Measurements from ENCODE around the gene MTHFD2L. TPM values are rescaled to one million over a fixed set of nuclear protein-coding genes. Genes with fewer than 3 reads are reported as not detected.
"Not testable (repeated sequence)": the region's sequence is repeated elsewhere in the genome, so short reads cannot be mapped to it uniquely, and the experiment has no call there.

The MTHFD2L gene
- total RNA-seq, 2 experiments from 2014 or later: 6.4 to 6.9 TPM

DNA sequence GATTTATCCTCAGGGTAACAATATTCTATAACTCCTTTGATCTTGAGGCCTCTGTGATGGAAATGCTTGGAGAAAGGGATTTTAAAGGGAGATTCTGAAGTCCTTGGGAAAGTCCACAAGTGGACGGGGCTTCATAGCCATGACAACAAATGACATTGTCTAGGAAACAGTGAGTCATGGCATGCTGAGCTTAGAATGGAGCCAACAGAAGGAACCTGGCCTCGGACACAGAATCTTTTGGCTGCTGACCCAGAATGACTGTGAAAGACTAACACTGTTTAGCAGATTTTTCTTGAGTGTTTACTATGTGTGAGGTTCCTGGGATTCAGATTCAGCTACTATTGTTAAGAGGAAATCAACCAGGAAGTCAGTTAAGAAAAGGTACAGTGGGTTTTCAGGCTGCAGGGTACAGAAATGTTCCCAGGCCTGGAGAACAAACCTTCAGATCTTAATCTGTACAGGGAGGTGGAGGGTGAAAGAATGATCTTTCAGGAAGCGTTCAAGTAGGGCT lies 40.8 kb upstream of the MTHFD2L start:
- Mint-ChIP-seq H3K4me1 (no peaks in the 10 kb centered on the region), H3K36me3 (ENCODE audit: low read depth) (no peaks in the 10 kb centered on the region), H3K9me3 (ENCODE audit: low read depth) (peaks cover 2% of the 10 kb centered on the region), H3K27me3 (no peaks in the 10 kb centered on the region), H3K27ac (no peak overlapping the region), H3K4me3 (no peak overlapping the region)
- DNase-seq: no peak
- intact Hi-C loops (cut with DNase I, micrococcal nuclease): no loop called here
- ChIA-PET CTCF (no interaction called here), POLR2A (no interaction called here)
- no peak for ATAC-seq

DNA sequence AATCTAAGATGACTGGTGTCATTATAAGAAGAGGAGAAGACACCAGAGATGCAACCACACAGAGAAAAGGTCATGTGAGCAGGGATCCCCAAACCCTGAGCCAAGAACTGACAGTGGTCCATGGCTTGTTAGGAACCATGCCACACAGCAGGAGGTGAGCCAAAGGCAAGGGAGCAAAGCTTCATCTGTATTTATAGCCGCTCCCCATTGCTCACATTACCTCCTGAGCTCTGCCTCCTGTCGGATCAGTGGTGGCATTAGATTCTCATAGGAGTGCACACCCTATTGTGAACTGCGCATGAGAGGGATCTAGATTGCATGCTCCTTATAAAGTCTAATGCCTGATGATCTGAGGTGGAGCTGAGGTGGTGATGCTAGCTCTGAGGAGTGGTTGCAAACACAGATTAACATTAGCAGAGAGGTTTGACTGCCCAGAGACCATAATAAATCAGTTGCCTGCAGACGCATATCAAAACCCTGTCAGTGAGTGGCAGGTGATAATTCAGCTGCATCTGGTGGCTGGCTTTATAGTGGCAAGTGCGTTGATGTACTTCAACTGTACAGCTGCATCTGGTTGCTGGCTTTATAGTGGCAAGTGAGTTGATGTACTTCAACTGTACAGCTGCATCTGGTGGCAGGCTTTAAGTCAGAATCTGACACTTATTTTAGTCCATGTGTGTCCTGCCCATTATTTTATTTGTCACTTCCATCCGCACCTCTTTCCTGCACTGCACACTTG lies 39.1 kb upstream of the MTHFD2L start:
- H3K36me3 Mint-ChIP-seq (ENCODE audit: low read depth): no peaks in the 10 kb centered on the region
- no peaks in the 10 kb centered on the region for H3K27me3 Mint-ChIP-seq
- POLR2A ChIA-PET: no interaction called here
- intact Hi-C loops (cut with DNase I, micrococcal nuclease): no loop called here
- ATAC-seq (no peak), DNase-seq (no peak)
- H3K4me3 Mint-ChIP-seq: no peak overlapping the region
- no peaks in the 10 kb centered on the region for H3K4me1 Mint-ChIP-seq
- H3K27ac Mint-ChIP-seq: no peak overlapping the region
- peaks cover 4% of the 10 kb centered on the region for H3K9me3 Mint-ChIP-seq (ENCODE audit: low read depth)
- CTCF ChIA-PET: no interaction called here

DNA sequence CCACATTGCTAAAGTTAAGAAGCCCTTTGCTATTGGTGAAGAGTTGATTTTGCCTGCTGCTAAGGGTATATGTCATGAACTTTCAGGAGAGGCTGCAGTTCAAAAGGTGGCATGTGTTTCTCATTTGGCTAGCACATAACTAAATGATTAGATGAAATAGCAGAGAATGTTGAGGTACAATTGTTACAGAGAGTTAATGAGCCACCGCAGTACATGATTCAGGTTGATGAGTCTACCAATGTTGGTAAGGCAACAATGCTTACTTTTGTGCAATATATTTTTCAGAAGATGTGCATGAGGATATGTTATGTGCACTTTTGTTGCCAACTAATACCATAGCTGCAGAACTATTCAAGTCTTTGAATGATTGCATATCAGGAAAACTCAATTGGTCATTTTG lies 37.8 kb upstream of the MTHFD2L start:
- CTCF ChIA-PET: interaction anchor here (1.5 kb wide), 1 partner anchor 14 kb away, joined by 8 read pairs; no protein-coding TSS in a partner anchor
- no peaks in the 10 kb centered on the region for H3K4me1 Mint-ChIP-seq
- H3K4me3 Mint-ChIP-seq: no peak overlapping the region
- H3K27me3 Mint-ChIP-seq: no peaks in the 10 kb centered on the region
- H3K9me3 Mint-ChIP-seq (ENCODE audit: low read depth): peaks cover 4% of the 10 kb centered on the region
- DNase-seq: no peak
- H3K27ac Mint-ChIP-seq: no peak overlapping the region
- intact Hi-C loops (cut with DNase I, micrococcal nuclease): no loop called here
- no peak for ATAC-seq
- no peaks in the 10 kb centered on the region for H3K36me3 Mint-ChIP-seq (ENCODE audit: low read depth)
- POLR2A ChIA-PET: no interaction called here

DNA sequence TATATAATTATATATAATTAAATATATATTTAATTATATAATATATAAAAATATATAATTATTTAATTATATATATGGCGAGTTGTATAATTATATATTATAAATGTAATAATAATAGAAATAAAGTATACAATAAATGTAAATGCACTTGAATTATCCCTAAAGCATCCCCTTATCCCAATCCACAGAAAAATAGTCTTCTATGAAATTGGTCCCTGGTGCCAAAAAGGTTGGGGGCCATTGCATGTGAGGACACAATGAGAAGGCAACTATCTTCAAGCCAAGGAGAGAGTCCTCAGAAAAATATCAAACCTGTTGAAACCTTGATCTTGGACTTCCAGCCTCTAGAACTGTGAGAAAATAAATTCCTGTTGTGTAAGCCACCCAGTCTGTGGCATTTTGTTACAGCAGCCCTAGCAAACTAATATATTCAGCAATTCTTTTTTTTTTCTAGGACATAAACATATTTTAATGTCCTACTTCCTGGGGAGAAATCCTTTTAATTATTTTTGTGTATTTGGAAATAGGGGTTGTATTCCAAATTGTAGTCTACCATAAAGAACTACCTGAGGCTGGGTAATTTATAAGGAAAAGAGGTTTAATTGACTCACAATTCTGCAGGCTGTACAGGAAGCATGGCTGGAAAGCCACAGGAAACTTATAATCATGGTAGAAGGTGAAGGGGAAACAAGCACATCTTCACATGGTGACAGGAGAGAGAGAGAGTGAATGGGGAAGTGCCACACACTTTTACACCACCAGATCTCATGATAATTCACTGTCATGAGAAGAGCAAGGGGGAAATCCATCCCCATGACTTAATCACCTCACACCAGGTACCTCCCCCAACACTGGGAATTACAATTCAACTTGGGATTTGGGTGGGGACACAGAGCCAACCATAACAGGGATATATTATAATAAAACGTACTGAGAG lies 36.0 kb upstream of the MTHFD2L start:
- Mint-ChIP-seq H3K27me3 (no peaks in the 10 kb centered on the region), H3K27ac (no peak overlapping the region), H3K4me3 (no peak overlapping the region), H3K9me3 (ENCODE audit: low read depth) (peaks cover 4% of the 10 kb centered on the region), H3K36me3 (ENCODE audit: low read depth) (no peaks in the 10 kb centered on the region), H3K4me1 (no peaks in the 10 kb centered on the region)
- POLR2A ChIA-PET: no interaction called here
- CTCF ChIA-PET: no interaction called here
- no peak for ATAC-seq
- no peak for DNase-seq
- intact Hi-C loops (cut with DNase I, micrococcal nuclease): no loop called here

DNA sequence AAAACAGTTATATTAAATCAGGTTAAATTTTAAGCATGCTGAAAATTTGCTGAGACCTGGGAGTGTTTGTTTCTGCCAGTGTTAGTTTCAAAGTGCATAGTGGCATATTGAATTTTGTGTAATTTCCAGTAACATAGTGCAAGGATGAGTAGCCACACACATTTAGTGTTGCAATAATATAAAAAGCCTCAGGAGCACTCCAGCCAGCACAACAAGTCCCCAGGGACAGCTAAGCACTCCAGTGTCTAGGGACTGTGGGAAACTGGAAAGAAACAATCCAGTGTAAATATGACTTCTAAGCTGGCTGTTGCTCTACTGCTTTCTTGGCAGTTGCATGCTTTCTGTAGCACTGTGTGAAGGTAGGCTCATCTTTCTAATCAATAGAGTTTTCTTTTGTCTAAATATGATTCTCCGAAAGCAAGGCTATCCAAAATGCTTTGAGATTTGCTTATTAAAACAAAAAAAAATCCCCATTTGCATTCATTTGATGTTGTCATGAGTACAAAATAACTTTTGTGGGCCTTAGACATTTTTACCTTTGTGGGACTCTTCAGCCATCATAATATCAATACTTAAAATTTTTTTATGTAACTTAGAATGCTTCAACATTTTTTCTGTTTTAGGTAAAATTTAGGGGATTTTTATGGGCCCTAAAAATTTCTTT lies 34.7 kb upstream of the MTHFD2L start:
- POLR2A ChIA-PET: no interaction called here
- intact Hi-C loops (cut with DNase I, micrococcal nuclease): no loop called here
- no peaks in the 10 kb centered on the region for H3K4me1 Mint-ChIP-seq

DNA sequence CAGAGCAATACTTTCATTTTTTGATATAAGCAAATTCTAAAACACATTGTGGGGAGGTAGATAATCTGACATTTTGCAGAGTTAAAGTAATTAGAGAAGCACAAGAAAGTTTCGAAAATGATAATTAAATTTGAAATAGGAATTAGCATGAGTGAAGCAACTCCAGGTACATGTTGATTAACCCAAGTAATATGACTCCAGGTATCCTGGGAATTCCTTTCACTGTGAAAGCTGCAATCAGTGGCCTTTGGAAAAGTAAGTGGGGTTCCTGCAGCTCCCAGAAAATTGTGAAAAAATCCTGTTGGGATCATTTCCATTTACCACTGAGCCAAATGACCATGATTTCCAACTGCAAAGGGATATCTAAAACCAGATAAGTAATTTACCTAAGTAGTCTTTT lies 32.9 kb upstream of the MTHFD2L start:
- Mint-ChIP-seq H3K9me3 (ENCODE audit: low read depth) (peaks cover 4% of the 10 kb centered on the region), H3K4me3 (no peak overlapping the region), H3K36me3 (ENCODE audit: low read depth) (no peaks in the 10 kb centered on the region), H3K4me1 (no peaks in the 10 kb centered on the region), H3K27me3 (peaks cover 4% of the 10 kb centered on the region), H3K27ac (no peak overlapping the region)
- DNase-seq (no peak), ATAC-seq (no peak)
- ChIA-PET CTCF (interaction anchor here (1.4 kb wide), 1 partner anchor 9 kb away, joined by 7 read pairs; no protein-coding TSS in a partner anchor), POLR2A (no interaction called here)
- intact Hi-C loops (cut with DNase I, micrococcal nuclease): no loop called here

More for the DNA sequence above, 34.7 kb upstream of the MTHFD2L start:
- H3K4me3 Mint-ChIP-seq: no peak overlapping the region
- peaks cover 4% of the 10 kb centered on the region for H3K9me3 Mint-ChIP-seq (ENCODE audit: low read depth)
- peaks cover 2% of the 10 kb centered on the region for H3K27me3 Mint-ChIP-seq
- DNase-seq: no peak
- ATAC-seq: no peak
- CTCF ChIA-PET: no interaction called here
- no peak overlapping the region for H3K27ac Mint-ChIP-seq
- H3K36me3 Mint-ChIP-seq (ENCODE audit: low read depth): no peaks in the 10 kb centered on the region

DNA sequence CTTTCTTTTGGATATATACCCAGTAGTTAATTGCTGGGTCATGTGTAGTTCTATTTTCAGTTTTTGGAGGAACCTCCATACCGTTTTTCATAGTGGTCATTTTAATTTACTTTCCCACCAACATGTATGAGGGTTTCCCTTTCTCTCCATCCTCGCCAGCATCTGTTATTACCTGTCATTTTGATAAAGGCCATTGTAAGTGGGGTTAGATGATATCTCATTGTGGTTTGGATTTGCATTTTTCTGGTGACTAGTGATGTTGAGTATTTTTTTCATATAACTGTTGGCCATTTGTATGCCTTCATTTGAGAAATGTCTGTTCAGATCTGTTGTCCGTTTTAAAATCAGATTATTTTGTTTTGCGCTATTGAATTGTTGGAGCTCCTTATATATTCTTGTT lies 30.2 kb upstream of the MTHFD2L start:
- no peak overlapping the region for H3K27ac Mint-ChIP-seq
- CTCF ChIA-PET: interaction anchor here (0.6 to 0.9 kb wide), 2 partner anchors 12 to 594 kb away, joined by 3 read pairs; no protein-coding TSS in a partner anchor
- peaks cover 4% of the 10 kb centered on the region for H3K27me3 Mint-ChIP-seq
- H3K9me3 Mint-ChIP-seq (ENCODE audit: low read depth): no peaks in the 10 kb centered on the region
- DNase-seq (no peak), ATAC-seq (no peak)
- intact Hi-C loops (cut with DNase I, micrococcal nuclease): no loop called here
- H3K4me1 Mint-ChIP-seq: no peaks in the 10 kb centered on the region
- POLR2A ChIA-PET: no interaction called here
- H3K36me3 Mint-ChIP-seq (ENCODE audit: low read depth): no peaks in the 10 kb centered on the region
- H3K4me3 Mint-ChIP-seq: no peak overlapping the region

DNA sequence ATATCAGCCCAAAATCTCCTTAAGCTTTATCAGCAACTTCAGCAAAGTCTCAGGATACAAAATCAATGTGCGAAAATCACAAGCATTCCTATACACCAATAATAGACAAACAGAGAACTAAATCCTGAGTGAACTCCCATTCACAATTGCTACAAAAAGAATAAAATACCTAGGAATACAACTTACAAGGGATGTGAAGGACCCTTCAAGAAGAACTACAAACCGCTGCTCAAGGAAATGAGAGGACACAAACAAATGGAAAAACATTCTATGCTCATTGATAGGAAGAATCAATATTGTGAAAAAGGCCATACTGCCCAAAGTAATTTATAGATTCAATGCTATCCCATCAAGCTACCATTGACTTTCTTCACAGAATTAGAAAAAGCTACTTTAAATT lies 27.1 kb upstream of the MTHFD2L start:
- H3K4me1 Mint-ChIP-seq; DNase-seq; H3K36me3 Mint-ChIP-seq (ENCODE audit: low read depth); H3K27me3 Mint-ChIP-seq; H3K4me3 Mint-ChIP-seq; H3K9me3 Mint-ChIP-seq (ENCODE audit: low read depth); POLR2A ChIA-PET; H3K27ac Mint-ChIP-seq; ATAC-seq: not testable (repeated sequence)
- CTCF ChIA-PET: interaction anchor here (0.6 to 0.7 kb wide), 2 partner anchors 89 to 210 kb away, joined by 3 read pairs; no protein-coding TSS in a partner anchor
- intact Hi-C loops (cut with DNase I, micrococcal nuclease): loop anchor here (5.0 to 10.0 kb wide), 6 partner anchors 399 to 816 kb away; no protein-coding TSS in a partner anchor

DNA sequence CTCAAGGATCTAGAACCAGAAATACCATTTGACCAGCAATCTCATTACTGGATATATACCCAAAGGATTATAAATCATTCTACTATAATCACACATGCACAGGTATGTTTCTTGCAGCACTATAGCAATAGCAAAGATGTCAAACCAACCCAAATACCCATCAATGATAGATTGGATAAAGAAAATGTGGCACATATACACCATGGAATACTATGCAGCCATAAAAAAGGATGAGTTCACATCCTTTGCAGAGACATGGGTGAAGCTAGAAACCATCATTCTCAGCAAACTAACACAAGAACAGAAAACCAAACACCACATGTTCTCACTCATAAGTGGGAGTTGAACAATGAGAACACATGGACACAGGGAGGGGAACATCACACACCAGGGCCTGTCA lies 25.7 kb upstream of the MTHFD2L start:
- intact Hi-C loops (cut with DNase I, micrococcal nuclease): loop anchor here (5.0 to 10.0 kb wide), 6 partner anchors 400 to 817 kb away; no protein-coding TSS in a partner anchor
- H3K9me3 Mint-ChIP-seq (ENCODE audit: low read depth); H3K27ac Mint-ChIP-seq; H3K36me3 Mint-ChIP-seq (ENCODE audit: low read depth); DNase-seq; ATAC-seq; H3K27me3 Mint-ChIP-seq; POLR2A ChIA-PET; H3K4me1 Mint-ChIP-seq; H3K4me3 Mint-ChIP-seq: not testable (repeated sequence)
- CTCF ChIA-PET: interaction anchor here (1.6 kb wide), 1 partner anchor 470 kb away, joined by 4 read pairs; no protein-coding TSS in a partner anchor

DNA sequence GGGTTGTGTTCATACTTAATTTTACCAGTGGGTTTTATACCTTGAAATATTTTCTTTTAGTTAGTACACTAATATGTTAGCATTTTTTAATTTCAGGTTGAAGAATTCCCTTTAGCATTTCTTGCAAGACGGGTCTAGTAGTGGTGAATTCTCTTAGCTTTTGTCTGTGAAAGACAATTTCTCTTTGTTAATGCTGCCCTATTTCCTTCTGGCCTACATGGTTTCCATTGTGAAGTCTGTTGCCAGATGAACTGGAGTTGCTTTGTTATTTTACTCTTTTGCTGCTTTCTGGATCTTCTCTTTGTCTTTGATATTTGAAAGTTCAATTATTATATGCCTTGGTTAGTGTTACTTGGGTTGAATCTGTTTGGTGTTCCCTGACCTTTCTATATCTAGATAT lies 25.0 kb upstream of the MTHFD2L start:
- Mint-ChIP-seq H3K27me3 (peaks cover 2% of the 10 kb centered on the region), H3K27ac (no peak overlapping the region), H3K4me1 (no peaks in the 10 kb centered on the region), H3K36me3 (ENCODE audit: low read depth) (no peaks in the 10 kb centered on the region), H3K9me3 (ENCODE audit: low read depth) (no peaks in the 10 kb centered on the region), H3K4me3 (no peak overlapping the region)
- CTCF ChIA-PET: interaction anchor here (0.6 to 1.7 kb wide), 9 partner anchors 8 to 471 kb away, joined by 3 to 7 read pairs (median 3); partner anchors contain the start of gene CXCL2
- POLR2A ChIA-PET: interaction anchor here (0.6 kb wide), 1 partner anchor 805 kb away, joined by 3 read pairs; no protein-coding TSS in a partner anchor
- ATAC-seq (no peak), DNase-seq (no peak)
- intact Hi-C loops (cut with DNase I, micrococcal nuclease): loop anchor here (5.0 to 10.0 kb wide), 6 partner anchors 401 to 818 kb away; no protein-coding TSS in a partner anchor

Data from activated CD4-positive, alpha-beta T cell treated with anti-CD3 and anti-CD28 coated beads for 36 hours (primary cell).